GM04504 (cell line): Measurements from ENCODE around the gene PRDM16.

Experiments
- DNase-seq: peaks from one replicate; pipeline ENCODE4 v3.0.0-alpha.2; 2012; ENCODE audit warnings: low read depth

PRDM16 gene

GRCh38 chr1:3068564-3069431 lies at the start of gene PRDM16:
PRDM16 (plus strand) TSS chr1:3069203; CDS start chr1:3069260, 57 bp downstream.
- no peak for DNase-seq

GRCh38 chr1:3019516-3020051 lies 49.4 kb upstream of the PRDM16 start:
- no peak for DNase-seq

GRCh38 chr1:3020263-3020909 lies 48.6 kb upstream of the PRDM16 start:
- no peak for DNase-seq

- no peak for DNase-seq
Measured at GRCh38 chr1:3021233-3021671, 47.8 kb upstream of the PRDM16 start, which contains the start of gene ACTRT2. ACTRT2 (plus strand) TSS chr1:3021467; CDS start chr1:3021687, 220 bp downstream.

GRCh38 chr1:3021801-3022401 lies 47.1 kb upstream of the PRDM16 start:
- no peak for DNase-seq

- DNase-seq = no peak
Measured at GRCh38 chr1:3022511-3022973, 46.5 kb upstream of the PRDM16 start.

- DNase-seq = no peak
Measured at GRCh38 chr1:3022976-3023375, 46.0 kb upstream of the PRDM16 start.

GRCh38 chr1:3024019-3024418 lies 45.0 kb upstream of the PRDM16 start:
- no peak for DNase-seq

GRCh38 chr1:3024588-3024987 lies 44.4 kb upstream of the PRDM16 start:
- no peak for DNase-seq

GRCh38 chr1:3026124-3026523 lies 42.9 kb upstream of the PRDM16 start:
- no peak for DNase-seq

GRCh38 chr1:3026581-3027391 lies 42.2 kb upstream of the PRDM16 start:
- no peak for DNase-seq

GRCh38 chr1:3027611-3028371 lies 41.2 kb upstream of the PRDM16 start:
- DNase-seq = no peak

GRCh38 chr1:3028531-3029282 lies 40.3 kb upstream of the PRDM16 start:
- DNase-seq = no peak

- DNase-seq = no peak
Measured at GRCh38 chr1:3029481-3029961, 39.5 kb upstream of the PRDM16 start.

- no peak for DNase-seq
Measured at GRCh38 chr1:3029991-3030662, 38.9 kb upstream of the PRDM16 start.

- no peak for DNase-seq
Measured at GRCh38 chr1:3030663-3031381, 38.2 kb upstream of the PRDM16 start.

GRCh38 chr1:3031401-3032221 lies 37.4 kb upstream of the PRDM16 start:
- DNase-seq = no peak
